T47D (cell line): ENCODE measurements around the gene SH3GLB2.
"Not testable (repeated sequence)": the region's sequence is repeated elsewhere in the genome, so short reads cannot be mapped to it uniquely, and the experiment has no call there.

Source experiments
- DNase-seq, 2 experiments: peaks; one replicate each; pipeline versions ENCODE4 v3.0.0 to v3.0.0-alpha.2; 2011 to 2012; ENCODE audit warnings: low read depth in 1 of 2, low spot score in 1 of 2
- JUND ChIP-seq: IDR thresholded peaks from 2 replicates; pipeline ENCODE4 v1.6.1; 2012; ENCODE audit warnings: low read depth
- in situ Hi-C: cut with HindIII; loops from 2 replicates; pipeline ENCODE4 v1.10.0; 2016; ENCODE audit warnings: low sequenced_read_pairs, low pct_unique_long_range_greater_than_20kb

Gene SH3GLB2

GRCh38 chr9:128998462-128998861 lies 29.7 kb downstream of the SH3GLB2 start:
- in situ Hi-C loops = no loop called here
- no peak for TF ChIP-seq JUND
- no peak for DNase-seq

- in situ Hi-C loops = no loop called here
- TF ChIP-seq JUND = no peak
- no peak for DNase-seq
Measured at GRCh38 chr9:128995791-128996190, 32.3 kb downstream of the SH3GLB2 start.

GRCh38 chr9:128992995-128993394 lies 35.1 kb downstream of the SH3GLB2 start:
- peak in 1 of 2 experiments; percentile 64 for DNase-seq
- TF ChIP-seq JUND = no peak
- in situ Hi-C loops = no loop called here

GRCh38 chr9:128987805-128988204 lies 40.3 kb downstream of the SH3GLB2 start:
- in situ Hi-C loops = no loop called here
- no peak for DNase-seq
- no peak for TF ChIP-seq JUND

- in situ Hi-C loops = no loop called here
- TF ChIP-seq JUND = no peak
- no peak for DNase-seq
Measured at GRCh38 chr9:128986671-128987070, 41.5 kb downstream of the SH3GLB2 start.

- no peak for DNase-seq
- TF ChIP-seq JUND = no peak
- in situ Hi-C loops = no loop called here
Measured at GRCh38 chr9:128983536-128983935, 44.6 kb downstream of the SH3GLB2 start.

- no peak for DNase-seq
- in situ Hi-C loops = no loop called here
- TF ChIP-seq JUND = no peak
Measured at GRCh38 chr9:128979111-128979510, 49.0 kb downstream of the SH3GLB2 start.

GRCh38 chr9:128972956-128973355 lies 55.2 kb downstream of the SH3GLB2 start:
- DNase-seq = no peak
- in situ Hi-C loops = no loop called here

GRCh38 chr9:128969491-128969890 lies 58.6 kb downstream of the SH3GLB2 start:
- no peak for TF ChIP-seq JUND
- no peak for DNase-seq
- in situ Hi-C loops = no loop called here

More at GRCh38 chr9:128972956-128973355, 55.2 kb downstream of the SH3GLB2 start:
- no peak for TF ChIP-seq JUND

GRCh38 chr9:128961403-128961802 lies 66.7 kb downstream of the SH3GLB2 start:
- in situ Hi-C loops, DNase-seq: not testable (repeated sequence)
